Activated CD8-positive, alpha-beta T cell treated with anti-CD3 and anti-CD28 coated beads for 36 hours (primary cell): ENCODE measurements around the gene TSKU. TPM values are rescaled to one million over a fixed set of nuclear protein-coding genes. Genes with fewer than 3 reads are reported as not detected.

Source experiments
- ATAC-seq: fragments of 200-7000 bp; cut with Tn5 transposase; one replicate; pipeline ENCODE4 v1.10.0; 2021; ENCODE audit warnings: mild to moderate bottlenecking, moderate library complexity
- CTCF ChIA-PET: fragments of 350-600 bp; sonication (Branson Sonifier 250); formaldehyde crosslinking; loops from one replicate; lab custom pipeline; 2021; ENCODE audit warnings: antibody characterized with exemption; lab: Charles Lee
- POLR2A ChIA-PET: fragments of 350-600 bp; sonication (Branson Sonifier 250); formaldehyde crosslinking; loops from one replicate; lab custom pipeline; 2021; ENCODE audit warnings: antibody characterized with exemption; lab: Charles Lee
- DNase-seq: peaks from one replicate; pipeline ENCODE4 v3.0.0-alpha.2; 2020
- H3K27ac Mint-ChIP-seq: one replicate; pipeline ENCODE4 v1.8.0; 2021; ENCODE audit warnings: mild to moderate bottlenecking, mixed read lengths
- H3K27me3 Mint-ChIP-seq: one replicate; pipeline ENCODE4 v1.8.0; 2021; ENCODE audit warnings: mixed read lengths
- H3K36me3 Mint-ChIP-seq: one replicate; pipeline ENCODE4 v1.8.0; 2021; ENCODE audit warnings: low read depth, mixed read lengths
- H3K4me1 Mint-ChIP-seq: one replicate; pipeline ENCODE4 v1.8.0; 2021; ENCODE audit warnings: low read depth, mixed read lengths
- H3K4me3 Mint-ChIP-seq: one replicate; pipeline ENCODE4 v1.8.0; 2021; ENCODE audit warnings: mild to moderate bottlenecking, moderate library complexity, mixed read lengths
- H3K9me3 Mint-ChIP-seq: one replicate; pipeline ENCODE4 v1.8.0; 2021; ENCODE audit warnings: mixed read lengths
- intact Hi-C: fragments of 100-400 bp; cut with micrococcal nuclease; formaldehyde crosslinking; loops from one replicate; pipeline ENCODE4 v1.10.0; 2022
- total RNA-seq, 2 experiments: library from RNA; stranded (reverse); gene quantifications; one replicate each; pipeline ENCODE4 v1.2.3, GENCODE V29; 2021
- TF ChIP-seq, protein P1 (sequence below): fragments of 200-600 bp; IDR thresholded peaks from one replicate; pipeline ENCODE4 v1.8.0; 2022; ENCODE audit warnings: antibody characterized with exemption, mild to moderate bottlenecking

The TSKU gene
- total RNA-seq, 2 experiments from 2014 or later = 6.5 to 8.4 TPM

DNA sequence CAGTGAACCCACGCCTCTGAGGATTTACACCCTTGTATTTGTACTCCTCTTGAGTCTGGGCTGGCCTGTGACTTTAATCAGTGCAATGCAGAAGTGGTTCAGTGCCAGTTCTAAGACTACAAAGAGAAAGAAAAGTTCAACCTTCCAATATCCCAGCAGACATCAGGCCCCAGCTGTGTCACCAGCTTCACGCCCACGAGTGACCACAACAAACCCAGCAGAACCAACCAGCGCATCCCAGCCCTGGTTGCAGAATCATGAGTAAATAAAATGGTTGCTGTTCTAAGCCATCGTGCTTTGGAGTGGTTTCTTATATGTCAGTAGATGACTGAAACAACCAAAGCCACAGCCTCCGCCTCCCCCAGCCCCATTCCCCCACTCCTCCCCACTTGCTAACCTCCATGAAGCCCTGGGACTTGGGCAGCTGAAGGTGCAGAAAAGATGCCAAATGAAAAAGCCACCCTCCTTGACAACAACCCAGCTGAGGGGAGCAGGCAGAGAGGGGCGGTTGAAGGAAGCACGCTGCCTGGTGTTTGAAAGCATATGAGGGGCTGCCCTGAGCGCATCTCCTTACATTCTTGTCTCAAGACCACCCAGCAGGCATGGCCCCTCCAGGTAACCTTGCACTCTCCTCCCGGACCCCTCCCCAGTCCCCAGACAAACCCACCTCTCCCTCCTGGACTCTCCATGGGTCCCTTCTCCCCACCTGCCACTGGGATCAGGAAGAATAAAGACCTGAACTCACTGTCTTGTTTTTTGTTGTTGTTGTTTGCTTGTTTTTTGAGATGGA, 20.9 kb downstream of the TSKU start:
- no peaks in the 10 kb centered on the region for H3K36me3 Mint-ChIP-seq
- no peaks in the 10 kb centered on the region for H3K9me3 Mint-ChIP-seq
- ATAC-seq (peak; percentile 74), DNase-seq (peak; percentile 92)
- intact Hi-C loops = loop anchor here (5.0 to 10.0 kb wide), 2 partner anchors 72 to 291 kb away; no protein-coding TSS in a partner anchor
- H3K4me1 Mint-ChIP-seq = peaks cover 30% of the 10 kb centered on the region
- TF ChIP-seq, protein P1, sequence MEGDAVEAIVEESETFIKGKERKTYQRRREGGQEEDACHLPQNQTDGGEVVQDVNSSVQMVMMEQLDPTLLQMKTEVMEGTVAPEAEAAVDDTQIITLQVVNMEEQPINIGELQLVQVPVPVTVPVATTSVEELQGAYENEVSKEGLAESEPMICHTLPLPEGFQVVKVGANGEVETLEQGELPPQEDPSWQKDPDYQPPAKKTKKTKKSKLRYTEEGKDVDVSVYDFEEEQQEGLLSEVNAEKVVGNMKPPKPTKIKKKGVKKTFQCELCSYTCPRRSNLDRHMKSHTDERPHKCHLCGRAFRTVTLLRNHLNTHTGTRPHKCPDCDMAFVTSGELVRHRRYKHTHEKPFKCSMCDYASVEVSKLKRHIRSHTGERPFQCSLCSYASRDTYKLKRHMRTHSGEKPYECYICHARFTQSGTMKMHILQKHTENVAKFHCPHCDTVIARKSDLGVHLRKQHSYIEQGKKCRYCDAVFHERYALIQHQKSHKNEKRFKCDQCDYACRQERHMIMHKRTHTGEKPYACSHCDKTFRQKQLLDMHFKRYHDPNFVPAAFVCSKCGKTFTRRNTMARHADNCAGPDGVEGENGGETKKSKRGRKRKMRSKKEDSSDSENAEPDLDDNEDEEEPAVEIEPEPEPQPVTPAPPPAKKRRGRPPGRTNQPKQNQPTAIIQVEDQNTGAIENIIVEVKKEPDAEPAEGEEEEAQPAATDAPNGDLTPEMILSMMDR = no peak
- peak overlapping the region; percentile 25 for H3K27ac Mint-ChIP-seq
- POLR2A ChIA-PET = no interaction called here
- peaks cover 3% of the 10 kb centered on the region for H3K27me3 Mint-ChIP-seq
- no peak overlapping the region for H3K4me3 Mint-ChIP-seq
- CTCF ChIA-PET = interaction anchor here (7.2 to 9.7 kb wide), 2 partner anchors 76 to 116 kb away, joined by 67 to 238 read pairs; no protein-coding TSS in a partner anchor

DNA sequence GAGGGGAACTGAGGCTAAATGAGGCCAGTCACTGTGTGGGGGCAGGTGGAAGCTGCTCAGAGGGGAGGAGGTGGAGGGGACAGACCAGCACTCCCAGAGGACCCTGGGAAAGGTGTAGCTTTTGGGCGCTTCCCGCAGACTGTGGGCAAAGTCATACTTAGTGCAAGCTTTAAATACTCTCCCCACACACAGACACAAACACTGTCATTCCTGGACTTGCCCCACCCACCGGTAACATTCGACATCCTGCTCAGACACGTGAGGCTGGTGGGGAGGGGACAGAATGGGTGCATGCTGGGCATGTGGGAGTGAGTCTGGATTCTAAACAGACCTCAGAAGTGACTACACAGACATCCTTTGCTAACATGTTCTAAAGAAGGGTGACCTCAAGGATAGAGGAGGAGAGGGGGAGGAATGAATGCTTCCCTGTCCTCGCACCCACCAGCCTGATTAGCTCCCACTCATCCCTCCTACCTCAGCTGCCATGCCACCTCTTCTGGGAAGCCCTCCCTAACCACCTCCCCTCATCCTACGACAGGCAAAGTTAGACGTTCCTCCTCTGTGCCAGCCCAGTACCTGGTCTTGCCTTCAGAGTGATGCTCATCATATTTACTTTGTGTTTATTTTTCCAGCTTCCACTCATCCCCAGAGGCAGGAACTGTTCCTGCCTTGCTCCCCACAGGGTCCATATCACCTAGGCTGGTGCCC, 22.2 kb downstream of the TSKU start:
- H3K9me3 Mint-ChIP-seq = no peaks in the 10 kb centered on the region
- peaks cover 29% of the 10 kb centered on the region for H3K4me1 Mint-ChIP-seq
- H3K4me3 Mint-ChIP-seq = no peak overlapping the region
- DNase-seq (peak; percentile 77), ATAC-seq (peak; percentile 60)
- H3K36me3 Mint-ChIP-seq = no peaks in the 10 kb centered on the region
- TF ChIP-seq, protein P1 = no peak
- CTCF ChIA-PET = interaction anchor here (0.9 to 9.7 kb wide), 5 partner anchors 16 to 114 kb away, joined by 3 to 238 read pairs (median 4); no protein-coding TSS in a partner anchor
- intact Hi-C loops = loop anchor here (10.0 kb wide), 1 partner anchor 289 kb away; no protein-coding TSS in a partner anchor
- H3K27me3 Mint-ChIP-seq = peaks cover 3% of the 10 kb centered on the region
- POLR2A ChIA-PET = interaction anchor here (0.7 to 1.4 kb wide), 3 partner anchors 22 to 362 kb away, joined by 3 to 4 read pairs (median 4); partner anchors contain the start of gene TSKU
- no peak overlapping the region for H3K27ac Mint-ChIP-seq

DNA sequence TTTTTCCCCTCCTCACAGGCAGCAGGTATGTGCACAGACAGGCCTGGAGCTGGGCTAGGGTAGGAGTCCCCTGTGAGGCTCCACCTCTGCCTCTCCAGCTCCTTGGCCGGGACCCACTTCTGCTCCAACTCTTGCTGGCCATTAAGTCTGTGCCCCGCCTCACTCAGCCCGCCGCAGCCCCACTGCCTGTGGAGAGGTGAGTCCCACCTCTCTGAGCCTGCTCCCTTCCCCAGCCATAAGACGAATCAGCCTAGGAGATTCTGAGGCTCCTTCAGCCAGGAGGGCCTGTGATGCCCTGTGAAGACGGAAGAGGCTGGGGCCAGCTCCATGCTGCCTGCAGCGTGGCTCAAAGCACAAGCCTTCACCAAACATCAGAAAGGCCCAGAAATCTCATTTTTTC, 23.0 kb downstream of the TSKU start:
- no peak overlapping the region for H3K27ac Mint-ChIP-seq
- ATAC-seq (no peak), DNase-seq (no peak)
- no peaks in the 10 kb centered on the region for H3K9me3 Mint-ChIP-seq
- ChIA-PET CTCF (interaction anchor here (0.6 to 9.7 kb wide), 6 partner anchors 10 to 113 kb away, joined by 3 to 238 read pairs (median 4); no protein-coding TSS in a partner anchor), POLR2A (interaction anchor here (1.4 kb wide), 1 partner anchor 23 kb away, joined by 4 read pairs; the partner anchor contains the start of gene TSKU)
- H3K4me3 Mint-ChIP-seq = no peak overlapping the region
- intact Hi-C loops = loop anchor here (10.0 kb wide), 1 partner anchor 289 kb away; no protein-coding TSS in a partner anchor
- H3K36me3 Mint-ChIP-seq = no peaks in the 10 kb centered on the region
- H3K4me1 Mint-ChIP-seq = peaks cover 32% of the 10 kb centered on the region
- TF ChIP-seq, protein P1 = no peak
- H3K27me3 Mint-ChIP-seq = peaks cover 3% of the 10 kb centered on the region

DNA sequence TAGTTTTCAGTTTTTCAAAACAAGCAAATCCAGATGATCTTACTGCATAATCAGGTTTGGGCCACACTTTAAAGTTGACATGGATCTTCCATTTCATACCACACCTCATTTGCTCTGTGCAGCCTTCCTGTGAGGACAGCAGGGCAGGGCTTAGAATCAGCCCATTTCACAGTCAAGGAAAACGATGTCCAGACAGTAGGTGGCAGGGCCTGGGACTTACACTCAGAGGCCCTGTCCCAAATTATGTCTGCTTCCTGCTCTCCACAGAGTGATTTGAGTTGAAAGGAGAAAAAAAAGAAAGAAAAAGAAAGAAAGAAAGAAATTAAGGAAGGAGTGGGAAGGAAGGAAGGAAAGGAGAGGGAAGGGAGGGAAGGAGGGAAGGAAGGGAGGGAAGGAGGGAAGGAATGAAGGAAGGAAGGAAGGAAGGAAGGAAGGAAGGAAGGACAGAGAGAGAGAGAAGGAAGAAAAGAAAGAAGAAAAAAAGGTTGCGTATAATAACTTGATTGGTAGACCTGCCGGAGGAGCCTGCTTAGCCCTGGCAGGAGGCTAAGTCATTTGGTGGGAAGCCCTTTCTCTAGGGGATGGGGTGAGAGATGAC, 23.6 kb downstream of the TSKU start:
- H3K36me3 Mint-ChIP-seq = no peaks in the 10 kb centered on the region
- H3K4me3 Mint-ChIP-seq = no peak overlapping the region
- TF ChIP-seq, protein P1 = no peak
- CTCF ChIA-PET = interaction anchor here (0.6 to 9.7 kb wide), 10 partner anchors 8 to 285 kb away, joined by 3 to 238 read pairs (median 12); no protein-coding TSS in a partner anchor
- no peak for ATAC-seq
- no peaks in the 10 kb centered on the region for H3K9me3 Mint-ChIP-seq
- H3K4me1 Mint-ChIP-seq = peaks cover 32% of the 10 kb centered on the region
- intact Hi-C loops = loop anchor here (10.0 kb wide), 1 partner anchor 288 kb away; no protein-coding TSS in a partner anchor
- H3K27me3 Mint-ChIP-seq = peaks cover 3% of the 10 kb centered on the region
- no peak for DNase-seq
- POLR2A ChIA-PET = no interaction called here
- H3K27ac Mint-ChIP-seq = no peak overlapping the region
